NCI-H2107 treated with DMSO at 0.1 percent for 48 hours (cell line): Measurements from ENCODE around the gene ZEB1.
A peak's percentile ranks its signal among the peaks of the same experiment; 100 is the strongest.
"Not testable (repeated sequence)": the region's sequence is repeated elsewhere in the genome, so short reads cannot be mapped to it uniquely, and the experiment has no call there.

Experiments used
- DNase-seq: peaks from one replicate; lab custom pipeline; 2025; ENCODE audit not compliant: unreplicated experiment; lab: John Stamatoyannopoulos, UW

ZEB1 gene

DNA sequence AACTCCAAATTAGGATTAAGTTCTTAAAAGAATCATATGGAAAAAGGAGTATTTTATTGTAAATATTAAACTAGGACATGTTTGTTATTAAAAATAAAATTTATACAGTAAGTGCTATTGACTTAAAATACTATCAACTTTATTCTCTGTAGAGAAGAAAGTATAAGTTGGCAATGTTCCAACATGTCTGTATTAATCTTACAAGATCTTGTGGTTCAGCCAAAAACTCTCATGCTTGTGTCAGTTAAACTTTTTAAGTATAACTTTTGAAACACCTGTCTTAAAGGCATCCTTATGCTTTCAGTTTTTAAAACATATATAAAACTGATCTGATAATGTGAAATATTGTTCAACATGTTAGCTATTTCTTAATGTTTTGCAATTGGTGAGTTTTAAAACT is 160.7 kb downstream of the ZEB1 start:
- no peak for DNase-seq

DNA sequence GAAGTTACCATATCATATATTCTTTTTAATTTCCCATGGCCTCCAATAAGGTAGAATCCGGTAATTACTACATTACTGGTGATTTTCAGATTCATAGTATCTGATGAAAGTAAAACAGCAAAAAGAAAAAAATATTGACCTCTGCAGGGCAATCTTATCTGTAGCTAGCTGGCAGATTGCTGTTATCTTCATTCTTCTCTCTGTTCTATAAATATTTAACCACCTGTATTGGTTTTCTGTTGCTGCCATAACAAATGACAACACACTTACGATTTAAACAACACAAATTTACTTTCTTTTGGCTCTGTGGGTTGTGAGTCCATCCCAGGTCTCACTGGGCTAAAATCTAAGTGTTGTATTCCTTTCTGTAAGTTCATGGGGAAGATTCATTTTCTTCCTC is 164.5 kb downstream of the ZEB1 start:
- DNase-seq: no peak

DNA sequence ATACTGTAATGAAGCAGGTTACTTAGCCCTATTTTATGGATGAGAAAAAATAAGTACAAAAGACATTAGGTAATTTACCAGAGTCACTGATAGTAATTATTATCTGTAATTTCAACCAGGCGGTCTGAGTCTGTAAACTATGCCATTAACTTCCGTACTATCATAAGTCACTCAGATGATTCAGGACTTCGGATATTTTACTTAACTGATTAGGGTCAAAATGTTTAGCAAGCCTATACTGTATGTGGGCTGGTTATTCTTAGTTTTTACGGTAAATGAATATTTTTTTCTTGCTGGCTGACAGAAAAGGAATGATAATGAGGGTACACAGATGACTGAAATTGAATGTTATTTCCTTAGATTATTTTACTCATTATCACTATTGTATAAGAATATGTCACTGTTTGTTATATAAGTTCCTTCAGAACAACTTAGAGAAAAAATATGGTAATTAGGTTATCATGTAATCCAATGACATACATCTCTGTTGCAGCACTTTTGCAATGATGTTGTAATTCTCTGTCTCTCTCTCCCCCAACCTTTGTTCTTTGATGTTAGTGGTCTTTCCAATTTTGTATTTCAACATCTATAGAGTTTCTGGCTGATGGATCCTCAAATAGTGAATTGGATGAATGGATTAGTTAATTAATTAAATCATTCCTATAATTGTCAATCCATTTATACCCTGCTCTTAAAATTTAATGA is 165.6 kb downstream of the ZEB1 start:
- no peak for DNase-seq

- peak; percentile 13 for DNase-seq
Observed at GRCh38 chr10:31490858-31491504, 172.0 kb downstream of the ZEB1 start.

DNA sequence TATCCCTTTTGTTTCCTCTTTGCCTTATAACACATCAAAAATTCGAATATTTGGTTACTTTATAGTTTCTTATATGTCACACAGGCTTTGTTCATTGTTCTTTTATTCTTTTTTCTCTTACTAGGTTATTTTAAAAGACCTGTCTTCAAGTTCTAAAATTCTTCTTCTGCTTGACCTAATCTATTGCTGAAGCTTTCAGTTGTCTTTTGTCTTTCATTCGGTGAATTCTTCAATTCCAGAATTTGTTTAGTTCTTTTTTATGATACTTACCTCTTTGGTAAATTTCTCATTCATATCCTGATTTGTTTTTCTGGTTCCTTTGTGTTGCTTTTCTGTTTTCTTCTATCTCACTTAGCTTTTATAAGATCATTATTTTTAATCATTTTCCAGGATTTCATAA is 188.4 kb downstream of the ZEB1 start:
- DNase-seq: no peak

DNA sequence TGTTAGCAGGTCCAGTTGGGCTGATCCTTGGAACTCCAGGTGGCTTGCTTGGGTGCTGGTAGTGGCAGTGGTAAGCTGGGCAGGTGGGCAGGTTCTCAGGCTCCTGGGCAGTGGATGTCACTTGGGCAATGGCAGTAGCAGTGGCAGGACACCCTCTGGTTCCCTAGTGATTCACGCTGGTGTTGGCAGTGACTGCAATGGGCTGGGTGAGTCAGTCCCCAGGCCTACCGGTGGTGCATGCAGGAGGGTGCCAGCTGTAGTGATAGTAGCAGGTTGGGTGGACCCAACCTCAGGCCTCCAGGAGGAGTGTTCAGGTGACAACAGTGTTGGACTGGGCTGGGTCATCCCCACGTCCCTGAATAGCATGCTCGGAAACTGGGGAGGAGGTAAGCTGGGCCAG is 189.2 kb downstream of the ZEB1 start:
- no peak for DNase-seq

DNA sequence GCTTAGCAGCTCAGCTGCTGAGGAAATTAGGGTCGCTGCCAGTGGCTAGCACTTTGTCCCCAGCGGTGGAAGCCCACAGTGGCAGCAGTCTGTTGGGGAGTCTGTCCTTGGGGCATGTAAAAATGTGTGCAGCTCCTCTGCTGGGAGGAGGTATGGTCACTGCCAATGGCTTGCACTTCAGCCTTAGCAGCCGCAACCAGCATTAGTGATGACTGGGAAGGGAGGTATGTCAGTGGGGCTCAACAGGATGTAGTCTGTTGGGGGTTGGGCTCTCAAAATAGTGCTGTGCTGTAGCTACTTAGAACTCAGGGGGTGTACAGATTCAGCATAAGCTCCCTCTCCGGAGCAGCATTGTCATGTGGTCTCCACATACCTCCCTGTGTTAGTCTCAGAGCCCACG is 189.9 kb downstream of the ZEB1 start:
- DNase-seq: no peak

GRCh38 chr10:31509989-31510388 is 191.0 kb downstream of the ZEB1 start:
- no peak for DNase-seq

DNA sequence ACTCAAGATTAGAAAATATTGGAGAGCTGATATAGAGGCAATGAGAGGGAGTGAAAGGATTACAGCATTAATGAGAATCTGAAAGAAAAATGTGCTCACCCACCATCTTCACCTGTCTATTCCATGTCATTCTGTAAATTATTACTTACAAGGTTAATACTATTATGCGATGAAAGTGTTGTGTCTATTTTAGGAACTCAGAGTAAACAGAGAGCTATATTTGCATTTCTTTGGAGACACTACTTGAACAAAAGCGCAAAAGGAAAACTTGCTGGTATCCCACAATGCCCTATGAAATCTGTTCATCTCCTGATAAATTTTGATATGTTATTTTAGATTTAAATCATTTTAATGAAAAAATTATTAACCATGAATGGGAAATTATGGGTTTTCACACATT is 196.1 kb downstream of the ZEB1 start:
- no peak for DNase-seq

- DNase-seq: no peak
Observed at GRCh38 chr10:31515819-31516402, 196.9 kb downstream of the ZEB1 start.

GRCh38 chr10:31520986-31521831 is 202.2 kb downstream of the ZEB1 start:
- no peak for DNase-seq

DNA sequence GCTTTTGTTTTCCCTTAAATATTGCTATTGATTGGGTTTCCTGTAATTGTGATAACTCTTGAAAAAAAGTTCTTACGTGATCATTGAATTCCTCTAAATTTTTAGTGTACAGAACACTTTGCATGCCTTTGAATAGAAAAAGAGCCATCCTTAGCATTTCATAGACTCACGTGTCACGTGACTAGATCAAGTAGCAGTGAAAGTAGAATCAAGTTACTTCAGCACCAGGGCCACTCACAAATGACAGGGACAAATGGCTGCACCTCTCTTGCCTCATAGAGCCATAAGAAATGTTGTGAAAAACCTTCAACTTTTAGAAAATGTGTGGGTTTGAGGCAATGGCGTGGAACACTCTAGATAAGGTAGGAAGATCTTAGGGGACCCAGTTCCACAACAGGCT is 203.8 kb downstream of the ZEB1 start:
- no peak for DNase-seq

DNA sequence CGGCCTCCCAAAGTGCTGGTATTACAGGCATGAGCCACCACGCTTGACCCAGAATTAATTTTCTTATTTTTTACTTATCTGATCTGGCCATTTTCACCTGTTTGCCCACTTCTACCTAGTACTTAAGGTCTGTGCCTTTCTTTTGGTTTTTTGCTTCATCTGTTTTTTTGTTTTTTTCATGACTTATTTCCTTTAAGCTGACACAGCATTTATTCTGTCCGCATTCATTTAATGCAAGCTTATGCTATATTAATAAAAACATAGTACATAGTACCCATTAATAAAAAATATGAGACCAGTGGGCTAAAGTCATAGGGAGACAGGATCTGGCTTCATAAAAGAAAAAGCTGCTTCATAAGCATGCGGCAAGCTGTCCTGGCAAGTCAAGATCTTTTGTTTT is 205.4 kb downstream of the ZEB1 start:
- no peak for DNase-seq

GRCh38 chr10:31526178-31526577 is 207.2 kb downstream of the ZEB1 start:
- DNase-seq: no peak

GRCh38 chr10:31526681-31527080 is 207.7 kb downstream of the ZEB1 start:
- DNase-seq: no peak

GRCh38 chr10:31528831-31529230 is 209.8 kb downstream of the ZEB1 start:
- no peak for DNase-seq

DNA sequence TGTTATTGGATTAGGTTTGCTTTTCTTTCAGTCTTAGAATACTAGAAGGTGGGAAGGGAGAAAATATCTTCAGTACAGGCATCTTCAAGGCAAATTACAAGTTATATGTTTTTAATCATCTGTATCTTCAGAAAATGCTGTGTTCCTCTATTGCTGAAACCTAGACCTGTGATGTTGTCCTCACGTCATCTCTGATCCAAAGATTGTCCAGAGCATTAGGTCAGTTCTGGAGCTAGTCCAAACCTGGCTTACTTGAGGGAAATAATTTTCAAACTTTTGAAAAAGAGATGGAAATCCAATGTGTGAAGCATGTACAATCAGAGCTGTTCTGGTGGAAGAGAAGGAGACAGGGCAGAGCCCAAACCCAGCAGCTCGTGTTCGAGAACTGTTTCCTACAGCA is 217.3 kb downstream of the ZEB1 start:
- no peak for DNase-seq

DNA sequence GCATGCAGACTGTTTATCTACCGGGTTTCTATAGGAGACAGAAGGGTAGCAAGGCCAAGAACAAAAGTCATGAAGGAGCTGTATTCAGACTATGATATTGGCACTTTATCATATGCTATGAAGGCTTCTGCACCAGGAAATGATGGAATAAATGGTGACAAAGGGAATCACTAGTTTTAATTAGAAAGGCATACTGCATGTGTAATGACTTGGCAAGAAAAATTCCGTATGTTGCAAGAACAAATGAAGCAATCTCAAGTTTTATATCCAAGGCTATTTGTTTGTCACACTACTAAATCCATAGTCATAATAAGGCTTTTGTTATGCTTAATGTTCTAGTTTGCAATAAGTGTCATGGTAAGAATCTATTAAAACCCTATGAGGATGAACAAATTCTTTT is 230.9 kb downstream of the ZEB1 start:
- no peak for DNase-seq

DNA sequence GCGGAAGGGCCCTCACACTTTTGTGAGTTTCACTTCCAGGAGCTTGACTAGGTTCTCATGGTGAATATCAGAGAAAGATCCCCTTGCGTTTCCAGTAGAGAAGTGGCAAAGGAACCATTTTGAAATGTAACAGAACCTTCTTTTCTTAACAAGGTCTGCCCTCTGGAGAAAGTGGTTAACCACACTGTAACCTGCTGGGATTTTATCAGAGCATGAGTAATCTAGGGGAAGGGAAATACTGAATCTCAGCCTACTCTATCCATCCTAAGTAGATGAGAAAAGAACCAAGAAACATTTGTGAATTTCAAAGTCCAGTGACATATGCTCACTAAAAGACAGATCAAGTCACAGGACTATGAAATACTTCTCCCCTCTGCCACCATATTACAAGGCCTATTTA is 235.5 kb downstream of the ZEB1 start:
- DNase-seq: no peak

DNA sequence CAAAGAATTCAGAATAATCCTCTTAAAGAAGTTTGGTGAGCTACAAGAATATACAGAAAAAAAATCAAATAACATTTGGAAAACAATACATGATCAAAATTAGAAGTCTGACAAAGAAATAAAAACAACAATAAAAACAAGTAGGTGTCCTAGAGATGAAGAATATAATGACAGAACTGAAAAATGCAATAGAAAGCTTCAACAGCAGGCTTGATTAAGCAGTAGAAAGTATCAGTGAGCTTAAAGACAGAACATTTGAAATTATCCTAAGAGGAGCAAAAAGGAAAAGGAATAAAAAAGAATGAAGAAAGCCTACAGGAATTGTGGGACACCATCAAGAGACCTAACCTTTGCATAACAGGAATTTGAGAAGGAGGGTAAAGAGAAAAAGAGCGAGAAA is 238.8 kb downstream of the ZEB1 start:
- no peak for DNase-seq

GRCh38 chr10:31568252-31568861 is 249.3 kb downstream of the ZEB1 start:
- not testable (repeated sequence) for DNase-seq
